HCEC 1CT (cell line): ENCODE results near the gene FAM98C.

Experiments used
- DNase-seq: peaks from one replicate; pipeline ENCODE4 v3.0.0-alpha.2; 2017

The FAM98C gene

GRCh38 chr19:38429055-38429810, 26.3 kb downstream of the FAM98C start:
- DNase-seq: no peak

GRCh38 chr19:38429811-38430156, 26.9 kb downstream of the FAM98C start:
- no peak for DNase-seq

GRCh38 chr19:38430931-38431330, 28.0 kb downstream of the FAM98C start:
- no peak for DNase-seq

GRCh38 chr19:38433268-38433733, 30.4 kb downstream of the FAM98C start, which contains the start of gene RYR1:
RYR1 (plus strand) TSS chr19:38433691; CDS start chr19:38433830, 139 bp downstream.
- peak; percentile 15 for DNase-seq

GRCh38 chr19:38434549-38435051, 31.7 kb downstream of the FAM98C start:
- no peak for DNase-seq

GRCh38 chr19:38437295-38437694, 34.4 kb downstream of the FAM98C start:
- no peak for DNase-seq

GRCh38 chr19:38437917-38438316, 35.0 kb downstream of the FAM98C start:
- DNase-seq: no peak

GRCh38 chr19:38440592-38440991, 37.7 kb downstream of the FAM98C start:
- no peak for DNase-seq

- DNase-seq: no peak
Observed at GRCh38 chr19:38441657-38442348, 38.9 kb downstream of the FAM98C start.

- DNase-seq: no peak
Observed at GRCh38 chr19:38442736-38443135, 39.8 kb downstream of the FAM98C start.

- DNase-seq: no peak
Observed at GRCh38 chr19:38443458-38443999, 40.6 kb downstream of the FAM98C start.

GRCh38 chr19:38444026-38444425, 41.1 kb downstream of the FAM98C start:
- DNase-seq: no peak

- no peak for DNase-seq
Observed at GRCh38 chr19:38445362-38445761, 42.5 kb downstream of the FAM98C start.

GRCh38 chr19:38448225-38448624, 45.3 kb downstream of the FAM98C start:
- no peak for DNase-seq

- DNase-seq: no peak
Observed at GRCh38 chr19:38449518-38449917, 46.6 kb downstream of the FAM98C start.

- DNase-seq: no peak
Observed at GRCh38 chr19:38451036-38451435, 48.1 kb downstream of the FAM98C start.

GRCh38 chr19:38451629-38452028, 48.7 kb downstream of the FAM98C start:
- no peak for DNase-seq

- no peak for DNase-seq
Observed at GRCh38 chr19:38452430-38453366, 49.8 kb downstream of the FAM98C start.

GRCh38 chr19:38453596-38453995, 50.7 kb downstream of the FAM98C start:
- DNase-seq: no peak

GRCh38 chr19:38455031-38455430, 52.1 kb downstream of the FAM98C start:
- DNase-seq: no peak

GRCh38 chr19:38457202-38457601, 54.3 kb downstream of the FAM98C start:
- no peak for DNase-seq

- DNase-seq: no peak
Observed at GRCh38 chr19:38457690-38458405, 55.0 kb downstream of the FAM98C start.
